ENCODE data around the gene NPHS1.

The NPHS1 gene

GRCh38 chr19:35853038-35853756 lies 893 bp upstream of the NPHS1 start (continued):
- TF ChIP-seq ZSCAN18 (tag by site-specific recombination; IDR thresholded peaks at IDR 0.05) (no peak), ZNF629 (tag by site-specific recombination; IDR thresholded peaks at IDR 0.05) (no peak), TCF7L2 (IDR thresholded peaks at IDR 0.05; ENCODE audit: borderline replicate concordance, low read depth, low read length) (no peak), GLIS1 (tag by site-specific recombination; IDR thresholded peaks at IDR 0.05) (peak; percentile 69), ZNF146 (tag by site-specific recombination; IDR thresholded peaks at IDR 0.05) (no peak), ZNF521 (tag by site-specific recombination; IDR thresholded peaks at IDR 0.05) (no peak), ZBTB26 (tag by site-specific recombination; optimal IDR thresholded peaks at IDR 0.05) (no peak), ZNF561 (tag by site-specific recombination; IDR thresholded peaks at IDR 0.05; ENCODE audit: borderline replicate concordance) (no peak), PRDM10 (tag by site-specific recombination; IDR thresholded peaks at IDR 0.05) (no peak), ZNF473 (tag by site-specific recombination; IDR thresholded peaks at IDR 0.05) (0 out of 2 replicates have a peak, but pooled peaks have one; percentile 16), ZBTB20 (tag by site-specific recombination; IDR thresholded peaks at IDR 0.05) (no peak), ZNF585B (tag by site-specific recombination; IDR thresholded peaks at IDR 0.05) (no peak), PRDM1 (tag by site-specific recombination; IDR thresholded peaks at IDR 0.05) (peak; percentile 96), ZNF175 (tag by site-specific recombination; IDR thresholded peaks at IDR 0.05) (no peak), ZNF366 (tag by site-specific recombination; conservative IDR thresholded peaks at IDR 0.05) (peak; percentile 79; the same call in 1 of the 2 replicates), ZNF202 (tag by site-specific recombination; IDR thresholded peaks at IDR 0.05; ENCODE audit: borderline replicate concordance) (no peak), ZNF148 (tag by site-specific recombination; IDR thresholded peaks at IDR 0.05; ENCODE audit: borderline replicate concordance) (peak; percentile 88), ZNF785 (tag by site-specific recombination; IDR thresholded peaks at IDR 0.05) (peak; percentile 63; the same call in 1 of the 2 replicates), ZNF626 (tag by site-specific recombination; IDR thresholded peaks at IDR 0.05) (no peak), EGR2 (tag by site-specific recombination; IDR thresholded peaks at IDR 0.05; ENCODE audit: low read depth) (peak; percentile 100), REPIN1 (tag by site-specific recombination; IDR thresholded peaks at IDR 0.05; ENCODE audit: low read depth) (no peak), GLIS2 (tag by site-specific recombination; IDR thresholded peaks at IDR 0.05) (peak; percentile 6; the same call in 1 of the 2 replicates), ZNF266 (tag by site-specific recombination; IDR thresholded peaks at IDR 0.05; ENCODE audit: low read depth) (no peak)

Measured in HEK293 (cell line).